NOMO-1 treated with DMSO at 0.1 percent for 48 hours (cell line): ENCODE data around the gene C1orf116.
A peak's percentile ranks its signal among the peaks of the same experiment; 100 is the strongest.

ENCODE experiments used
- DNase-seq: peaks from one replicate; lab custom pipeline; 2025; ENCODE audit not compliant: unreplicated experiment; lab: John Stamatoyannopoulos, UW

The C1orf116 gene

DNA sequence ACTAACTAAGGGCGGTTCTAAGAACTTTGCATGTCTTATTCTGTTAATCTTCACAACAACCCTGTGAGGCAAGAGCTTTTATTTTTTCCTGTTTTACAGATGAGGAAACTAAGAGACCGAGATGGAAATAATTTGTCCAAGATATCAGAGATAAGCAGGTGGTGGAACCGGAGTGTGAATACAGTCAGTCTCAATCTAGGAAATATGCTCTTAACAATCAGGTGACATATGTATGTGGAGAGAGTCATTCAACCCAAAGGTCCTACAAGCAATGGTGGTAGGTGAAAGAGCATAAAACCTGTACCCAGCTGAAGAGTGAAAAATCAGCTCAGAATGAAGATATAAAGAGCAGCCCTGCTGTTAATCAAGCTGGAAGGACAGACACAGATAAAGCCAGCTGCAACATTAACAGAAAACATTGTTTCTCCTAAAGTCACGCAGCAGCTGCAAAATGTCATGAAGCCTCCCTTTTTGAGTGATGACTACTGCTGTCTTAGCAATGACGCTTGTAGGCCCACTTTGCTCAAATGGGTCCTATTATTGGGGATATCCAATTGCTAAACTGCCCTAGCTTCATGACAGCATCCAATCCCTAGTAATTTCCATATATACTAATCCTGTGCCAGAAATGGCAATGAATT lies 31.8 kb downstream of the C1orf116 start:
- DNase-seq = no peak

DNA sequence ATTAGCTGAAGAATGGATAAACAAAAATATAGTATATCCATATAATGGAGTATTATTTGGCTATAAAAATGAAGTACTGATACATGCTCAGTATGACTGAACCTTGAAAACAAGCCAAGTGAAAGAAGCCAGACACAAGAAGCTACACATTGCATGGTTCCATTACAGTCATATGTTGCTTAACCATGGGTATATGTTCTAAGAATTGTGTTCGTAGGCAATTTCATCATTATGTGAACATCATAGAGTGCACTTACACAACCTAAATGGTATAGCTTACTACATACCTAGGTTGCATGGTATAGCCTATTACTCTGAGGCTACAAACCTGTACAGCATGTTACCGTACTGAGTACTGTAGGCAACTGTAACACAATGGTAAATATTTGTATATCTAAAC lies 33.7 kb downstream of the C1orf116 start:
- no peak for DNase-seq

DNA sequence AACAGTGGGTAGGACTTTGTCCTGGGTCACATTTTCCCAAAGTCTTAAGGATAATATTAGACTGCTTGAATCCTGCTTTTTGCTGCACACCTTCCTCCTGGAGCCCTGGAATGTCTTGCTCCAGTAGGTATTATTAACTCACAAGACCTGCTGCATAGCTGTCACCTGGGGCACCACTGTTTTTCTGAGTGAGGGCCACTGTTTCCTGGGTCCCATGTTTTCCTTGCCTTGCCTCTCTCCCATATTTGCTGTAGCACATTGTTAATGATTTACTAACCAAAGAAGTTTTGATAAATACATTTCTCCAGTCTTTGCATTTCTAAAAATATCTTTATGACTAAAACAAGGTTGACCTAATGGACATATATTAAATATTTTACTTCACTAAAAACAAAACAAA lies 39.8 kb downstream of the C1orf116 start:
- no peak for DNase-seq

DNA sequence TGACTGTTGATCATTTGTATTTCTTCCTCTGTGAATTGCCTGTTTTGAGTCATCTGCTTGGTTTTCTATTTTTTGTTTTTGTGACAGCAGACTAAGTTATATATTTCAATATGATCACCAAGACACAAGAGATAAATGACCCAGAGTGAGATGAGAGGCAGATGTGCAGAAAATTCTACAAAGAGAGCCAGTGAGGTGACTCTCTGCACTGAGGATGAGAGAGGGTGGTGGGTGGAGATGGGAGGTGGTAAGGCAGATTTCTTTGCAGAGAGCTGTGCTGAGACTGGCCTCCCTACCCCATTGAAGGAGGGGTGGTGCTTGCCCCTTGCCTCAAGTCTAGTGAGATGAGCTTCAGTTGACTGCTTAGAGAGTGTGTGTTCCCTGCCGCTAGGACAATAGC lies 44.7 kb downstream of the C1orf116 start:
- no peak for DNase-seq

DNA sequence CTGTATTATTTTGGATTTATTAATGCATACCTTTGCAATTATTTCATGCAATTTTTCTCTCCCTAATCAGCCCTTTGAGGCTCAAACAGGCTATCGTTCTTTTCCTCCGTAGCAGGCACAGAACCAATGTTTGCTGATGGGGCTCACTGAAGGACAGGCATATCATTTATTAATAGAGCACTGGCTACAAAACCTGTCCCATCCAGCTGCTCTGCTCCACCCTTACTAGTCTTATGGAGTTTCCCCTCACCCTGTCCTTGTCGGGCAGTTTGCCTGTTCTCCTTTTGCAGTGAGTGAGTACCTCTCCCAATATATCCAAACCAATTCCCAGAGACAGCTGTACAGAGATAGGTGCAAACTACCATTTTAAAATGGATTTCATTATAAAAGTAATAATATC lies 45.7 kb downstream of the C1orf116 start:
- no peak for DNase-seq

DNA sequence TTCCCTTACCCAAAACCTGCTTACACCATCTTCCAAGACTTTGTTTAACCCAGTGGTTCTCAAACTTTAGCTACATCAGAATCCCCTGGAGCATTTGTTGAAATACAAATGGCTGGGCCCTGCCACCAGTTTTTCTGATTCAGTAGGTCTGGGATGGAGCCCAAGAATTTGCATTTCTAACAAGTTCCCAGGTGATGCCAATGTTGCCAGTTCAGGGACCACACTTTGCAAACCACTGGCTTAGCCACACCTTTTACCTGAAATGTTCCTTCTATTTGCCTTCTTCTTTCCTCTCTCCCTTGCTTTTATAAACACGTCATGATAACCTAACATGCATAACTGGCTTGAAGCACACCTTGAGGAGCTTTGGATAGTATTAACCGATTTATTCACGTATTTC lies 46.2 kb downstream of the C1orf116 start:
- DNase-seq = no peak

DNA sequence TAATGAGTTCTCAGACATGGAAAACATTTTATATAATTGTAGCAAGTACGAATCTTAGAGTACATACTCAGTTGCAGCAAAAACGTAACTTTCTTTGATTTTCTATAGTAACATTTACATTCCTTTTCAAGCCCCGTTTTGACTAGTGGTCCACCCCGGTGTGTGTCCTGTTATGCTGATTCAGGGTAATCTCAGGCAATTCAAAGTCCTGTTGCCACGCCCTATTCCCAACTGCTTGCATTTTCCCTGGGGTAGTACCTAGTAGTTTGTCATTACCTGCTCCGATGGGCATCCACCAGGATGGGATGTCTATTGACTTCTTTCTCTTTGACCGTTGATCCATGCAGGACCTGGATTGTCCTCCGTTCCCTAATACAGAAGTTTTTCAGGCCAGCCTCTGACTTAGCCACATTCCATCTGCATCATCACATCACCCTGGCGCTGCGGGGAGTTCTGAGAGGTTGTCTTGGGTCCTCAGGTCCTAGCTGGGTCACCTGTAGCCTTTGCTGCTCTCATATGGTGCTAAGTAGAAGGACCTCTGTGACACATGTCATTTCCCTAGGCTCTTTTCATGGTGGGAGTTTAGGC lies 47.3 kb downstream of the C1orf116 start:
- no peak for DNase-seq

DNA sequence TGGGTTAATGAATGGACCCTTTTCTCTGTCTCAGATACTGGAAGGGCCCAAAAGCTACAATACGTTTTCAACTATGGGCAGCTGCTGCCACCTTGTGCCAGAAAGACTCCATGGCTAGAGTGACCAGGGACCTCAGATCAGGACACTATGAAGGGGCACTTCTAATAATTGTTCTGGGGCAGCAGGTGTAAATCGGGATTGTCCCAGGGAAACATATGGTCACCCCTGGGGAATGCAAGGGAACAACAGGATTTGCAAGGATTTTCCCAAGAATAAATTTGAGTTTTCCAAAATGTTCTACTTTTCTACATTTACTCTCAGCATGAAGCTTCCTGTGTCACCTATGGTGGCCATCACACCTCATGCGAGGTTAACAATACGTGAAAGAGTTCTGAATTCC lies 50.3 kb downstream of the C1orf116 start:
- peak; percentile 58 for DNase-seq

DNA sequence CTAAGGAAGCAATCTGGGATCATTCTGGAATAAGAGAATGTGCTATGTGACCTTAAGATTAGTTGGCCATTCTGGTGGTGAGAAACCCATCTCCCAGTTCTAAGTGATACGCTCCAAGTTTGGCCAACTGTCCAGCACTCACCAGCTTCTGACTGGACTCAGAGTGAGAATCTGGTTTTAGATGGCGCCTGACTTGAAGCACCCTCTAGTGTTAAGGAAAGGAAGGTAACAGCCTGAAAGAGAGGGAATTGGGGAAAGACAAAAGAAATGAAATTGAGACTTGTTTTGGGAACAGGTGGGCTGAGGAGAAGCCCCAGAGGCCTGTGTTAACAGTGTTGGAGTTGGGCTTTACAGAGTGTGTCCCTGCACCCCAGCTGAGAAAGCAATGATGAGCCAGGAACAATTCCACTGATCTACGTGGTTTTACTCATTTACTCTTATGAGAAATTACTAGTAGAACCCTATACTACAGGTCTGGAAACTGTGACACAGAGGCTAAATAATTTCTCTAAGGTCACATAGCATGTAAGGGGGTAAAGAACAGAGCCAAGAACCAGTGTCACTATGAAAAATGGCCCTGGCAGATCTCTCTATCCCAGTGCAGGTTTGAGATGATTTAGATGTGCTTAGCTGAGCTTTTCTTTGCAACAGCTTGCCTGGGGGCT lies 53.0 kb downstream of the C1orf116 start:
- DNase-seq = peak; percentile 21

DNA sequence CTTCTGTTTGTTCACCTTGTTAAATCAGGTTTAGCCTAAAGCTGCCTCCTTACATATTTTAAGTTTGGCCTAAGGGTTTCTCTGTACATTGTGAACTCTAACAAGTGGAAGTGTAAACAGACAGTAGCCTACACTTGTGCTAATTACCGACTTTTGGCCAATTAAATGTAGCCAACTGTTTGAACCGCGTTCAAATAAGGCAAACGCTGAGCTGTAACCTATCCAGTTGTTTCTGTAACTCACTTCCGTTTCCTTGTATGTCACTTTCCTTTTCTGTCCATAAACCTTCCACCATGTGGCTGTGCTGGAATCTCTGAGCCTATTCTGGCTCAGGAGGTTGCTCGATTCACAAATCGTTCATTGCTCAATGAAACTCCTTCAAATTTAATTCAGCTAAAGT lies 54.3 kb downstream of the C1orf116 start:
- no peak for DNase-seq

DNA sequence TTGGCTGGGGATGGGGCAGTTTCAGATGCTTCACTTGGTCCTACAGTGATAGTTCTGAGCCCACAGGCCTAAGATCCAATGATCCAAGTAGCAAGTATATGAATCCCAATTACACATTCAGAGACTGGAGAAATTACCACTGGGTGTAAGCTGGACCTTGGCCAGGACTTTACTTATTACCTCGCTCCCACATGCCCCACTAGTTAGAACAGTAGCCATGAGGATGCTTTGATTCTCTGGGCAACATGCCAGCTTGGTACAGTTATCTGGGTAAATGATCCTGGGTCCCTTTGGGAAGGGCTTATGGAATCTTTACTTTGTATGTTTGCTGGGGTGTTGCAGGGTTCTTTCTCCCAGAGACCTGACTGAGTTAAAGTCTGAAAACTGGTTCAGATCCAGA lies 57.2 kb downstream of the C1orf116 start:
- DNase-seq = no peak

DNA sequence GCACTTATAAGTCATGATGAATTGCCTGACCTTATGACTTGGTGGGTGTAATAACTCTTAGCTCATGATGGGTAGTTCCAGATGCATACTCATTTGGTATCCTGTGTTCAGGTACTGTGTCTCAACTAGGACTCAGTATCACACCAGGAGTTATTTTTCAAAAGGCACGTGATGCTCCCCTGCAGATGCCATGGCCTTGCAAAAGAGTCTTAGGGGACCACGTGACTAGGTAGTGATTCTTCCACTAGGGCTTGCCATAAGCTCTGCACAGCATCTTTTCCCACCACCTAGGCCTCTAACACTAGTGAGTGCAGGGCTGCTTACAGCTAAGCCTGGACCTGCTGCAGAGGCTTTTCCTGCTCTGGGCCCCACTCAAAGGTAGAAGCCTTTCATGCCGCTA lies 58.4 kb downstream of the C1orf116 start:
- DNase-seq = no peak

DNA sequence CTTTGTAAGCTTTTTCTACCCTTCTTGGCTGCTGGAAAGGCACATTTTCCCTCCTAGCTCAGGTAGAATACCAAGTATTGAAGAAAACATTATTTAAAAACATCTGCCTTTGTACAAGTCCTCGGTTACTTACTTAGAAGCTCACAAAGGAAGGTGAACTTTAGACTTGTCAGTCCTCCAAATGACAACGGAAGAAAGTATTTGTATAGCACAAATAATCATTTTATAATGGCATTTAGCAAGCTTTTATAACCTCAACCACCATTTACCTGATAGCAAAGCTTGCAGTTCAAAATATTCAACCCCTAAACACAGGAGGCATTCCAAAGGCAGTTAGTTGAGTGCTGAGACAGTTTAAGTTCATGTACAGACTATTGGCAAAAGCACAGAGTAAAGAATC lies 59.8 kb downstream of the C1orf116 start:
- DNase-seq = no peak

DNA sequence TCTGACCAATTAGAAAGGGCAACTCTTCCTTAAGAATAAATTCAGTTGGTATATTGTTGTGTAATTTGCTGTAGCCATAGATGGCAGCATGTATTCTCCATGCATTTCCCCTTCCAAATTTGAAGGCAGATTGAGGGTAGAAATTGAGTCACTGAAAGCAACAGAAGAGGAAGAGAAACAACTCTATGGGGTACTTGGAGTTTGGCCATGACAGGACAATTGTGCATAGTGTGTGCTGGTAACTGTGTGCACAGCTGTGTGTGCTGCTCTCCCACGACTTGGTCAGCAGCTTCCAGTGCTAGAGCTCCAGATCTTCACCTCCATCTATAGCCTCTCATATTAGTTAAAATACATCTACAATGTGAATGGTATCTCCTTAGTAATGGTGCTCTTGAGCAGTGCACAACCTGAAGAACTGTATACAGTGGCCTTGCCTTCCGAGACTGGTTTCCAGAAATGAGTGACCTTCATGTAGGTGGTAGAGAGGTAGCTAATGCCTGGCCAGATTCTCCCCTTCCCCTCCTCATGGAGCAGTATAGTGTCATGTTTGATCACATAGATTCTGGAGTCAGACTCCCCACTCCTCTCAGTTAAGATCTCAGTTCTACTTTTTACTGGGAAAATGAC lies 61.4 kb downstream of the C1orf116 start:
- DNase-seq = peak; percentile 88

DNA sequence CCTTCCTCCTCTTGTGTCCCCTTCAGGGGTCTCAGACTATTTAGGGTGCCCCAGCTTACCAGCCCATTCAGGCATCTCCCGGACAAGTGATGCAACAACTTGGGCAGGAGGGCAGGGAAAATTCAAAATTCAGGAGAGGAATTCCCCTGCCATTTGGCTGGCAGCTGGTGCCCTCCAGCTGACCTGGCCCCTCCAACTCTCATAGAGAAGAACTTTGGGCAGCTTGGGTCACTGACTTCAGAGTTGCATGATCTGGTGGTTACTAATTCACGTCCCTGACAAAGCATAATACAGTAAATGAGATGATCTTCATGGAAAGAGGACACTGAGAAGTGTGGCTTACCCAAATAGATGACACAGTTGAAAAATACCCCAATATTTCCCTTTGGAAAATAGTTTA lies 62.1 kb downstream of the C1orf116 start, which contains the start of gene FCAMR:
Gene FCAMR, minus strand, starts transcription at position 15 of the 400 bp plus-strand sequence. CDS start 335 bp downstream, outside the sequence.
- DNase-seq = no peak

DNA sequence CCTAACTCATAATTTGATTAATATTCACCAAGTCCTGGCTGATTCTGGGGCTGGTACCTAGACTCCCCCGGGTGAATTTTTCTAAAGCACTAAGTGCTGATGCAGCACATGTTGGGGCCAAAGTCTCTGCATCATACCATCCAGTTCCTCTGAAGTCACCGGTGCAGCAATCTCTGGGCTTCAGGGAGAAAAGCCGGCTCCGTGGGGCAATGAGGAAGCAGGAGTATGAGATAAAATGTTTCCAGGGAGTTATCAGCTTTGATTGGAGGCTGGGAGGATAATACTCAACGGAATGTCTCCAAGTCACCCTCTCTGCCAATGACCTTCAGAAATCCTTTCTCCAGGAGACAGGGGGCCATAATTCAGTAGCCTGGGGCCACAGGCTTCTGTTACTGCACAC lies 63.5 kb downstream of the C1orf116 start:
- DNase-seq = no peak
